Retinal pigment epithelial cell (primary cell): Measurements from ENCODE around the gene NFIC.
"Not testable (repeated sequence)": the region's sequence is repeated elsewhere in the genome, so short reads cannot be mapped to it uniquely, and the experiment has no call there.

Experiments used
- DNase-seq: peaks from one replicate; pipeline ENCODE4 v3.0.0-alpha.2; 2010; ENCODE audit warnings: low read depth
- H3K4me3 ChIP-seq: 2 replicates; pipeline ENCODE4 v1.5.1; 2011; ENCODE audit warnings: mild to moderate bottlenecking, low read length, control low read depth, moderate library complexity
- CTCF ChIP-seq: conservative IDR thresholded peaks from 2 replicates; pipeline ENCODE4 v1.5.1; 2011; ENCODE audit warnings: low read depth, low read length, control low read depth, inconsistent platforms

The NFIC gene

GRCh38 chr19:3448616-3449334, 82.4 kb downstream of the NFIC start:
- no peak overlapping the region for H3K4me3 ChIP-seq
- DNase-seq: no peak
- TF ChIP-seq CTCF: no peak

- H3K4me3 ChIP-seq: no peak overlapping the region
- peak; percentile 99 for DNase-seq
- no peak for TF ChIP-seq CTCF
Observed at GRCh38 chr19:3450796-3451411, 84.5 kb downstream of the NFIC start.

- TF ChIP-seq CTCF: no peak
- no peak overlapping the region for H3K4me3 ChIP-seq
- DNase-seq: no peak
Observed at GRCh38 chr19:3451451-3451866, 85.1 kb downstream of the NFIC start.

- H3K4me3 ChIP-seq: no peak overlapping the region
- TF ChIP-seq CTCF: no peak
- DNase-seq: no peak
Observed at GRCh38 chr19:3452171-3452941, 86.0 kb downstream of the NFIC start.

- not testable (repeated sequence) for H3K4me3 ChIP-seq
Observed at GRCh38 chr19:3452942-3453214, 86.5 kb downstream of the NFIC start.

GRCh38 chr19:3453840-3454239, 87.5 kb downstream of the NFIC start:
- TF ChIP-seq CTCF: no peak
- no peak overlapping the region for H3K4me3 ChIP-seq
- DNase-seq: no peak

More at GRCh38 chr19:3452942-3453214, 86.5 kb downstream of the NFIC start:
- not testable (repeated sequence) for DNase-seq

GRCh38 chr19:3454656-3455392, 88.4 kb downstream of the NFIC start:
- TF ChIP-seq CTCF: no peak
- DNase-seq: no peak
- H3K4me3 ChIP-seq: no peak overlapping the region
